Neural progenitor cell (in vitro differentiated cells): ENCODE results near the gene KDELR1. TPM values are rescaled to one million over a fixed set of nuclear protein-coding genes. Genes with fewer than 3 reads are reported as not detected.

Experiments used
- DNase-seq: peaks from one replicate; pipeline ENCODE4 v3.0.0-alpha.2; 2016; ENCODE audit warnings: low spot score
- H2AFZ ChIP-seq: fragments of 200-600 bp; sonication (generic); replicated peaks from 2 replicates; pipeline ENCODE4 v1.6.1; 2016; ENCODE audit warnings: antibody characterized with exemption
- H3F3A ChIP-seq: fragments of 200-600 bp; sonication (generic); 2 replicates; pipeline ENCODE4 v1.6.1; 2016; ENCODE audit warnings: antibody characterized with exemption, low read depth
- H3K27ac ChIP-seq: fragments of 200-600 bp; sonication (generic); 2 replicates; pipeline ENCODE4 v1.5.1; 2016; ENCODE audit warnings: mild to moderate bottlenecking
- H3K27me3 ChIP-seq: fragments of 200-600 bp; sonication (generic); 2 replicates; pipeline ENCODE4 v1.6.1; 2016; ENCODE audit warnings: mild to moderate bottlenecking, moderate library complexity
- H3K36me3 ChIP-seq: fragments of 200-600 bp; sonication (generic); 2 replicates; pipeline ENCODE4 v1.5.1; 2016
- H3K4me1 ChIP-seq: fragments of 200-600 bp; sonication (generic); 2 replicates; pipeline ENCODE4 v1.6.1; 2016; ENCODE audit warnings: mixed run types
- H3K4me2 ChIP-seq: fragments of 200-600 bp; sonication (generic); 2 replicates; pipeline ENCODE4 v1.6.1; 2016
- H3K4me3 ChIP-seq: fragments of 200-600 bp; sonication (generic); 2 replicates; pipeline ENCODE4 v1.5.1; 2016
- H3K79me2 ChIP-seq: fragments of 200-600 bp; sonication (generic); 2 replicates; pipeline ENCODE4 v1.6.1; 2016; ENCODE audit warnings: low read depth
- H3K9ac ChIP-seq: fragments of 200-600 bp; sonication (generic); 2 replicates; pipeline ENCODE4 v1.6.1; 2016
- H3K9me3 ChIP-seq: fragments of 200-600 bp; sonication (generic); 2 replicates; pipeline ENCODE4 v1.5.1; 2016; ENCODE audit warnings: low read depth
- H4K20me1 ChIP-seq: fragments of 200-600 bp; sonication (generic); 2 replicates; pipeline ENCODE4 v1.6.1; 2016; ENCODE audit warnings: low read depth
- H3K27ac Mint-ChIP-seq: 3 replicates; pipeline ENCODE4 v1.8.0; 2021; ENCODE audit warnings: mixed read lengths
- H3K27me3 Mint-ChIP-seq: 2 replicates; pipeline ENCODE4 v1.8.0; 2022; ENCODE audit warnings: low read depth, mild to moderate bottlenecking, inconsistent platforms, moderate library complexity, mixed read lengths; ENCODE audit not compliant: insufficient read depth
- H3K36me3 Mint-ChIP-seq: 3 replicates; pipeline ENCODE4 v1.8.0; 2021; ENCODE audit warnings: mixed read lengths
- H3K4me1 Mint-ChIP-seq: 3 replicates; pipeline ENCODE4 v1.8.0; 2021; ENCODE audit warnings: mixed read lengths
- H3K4me3 Mint-ChIP-seq: 3 replicates; pipeline ENCODE4 v1.8.0; 2021; ENCODE audit warnings: mild to moderate bottlenecking, moderate library complexity, mixed read lengths
- H3K9me3 Mint-ChIP-seq: 3 replicates; pipeline ENCODE4 v1.8.0; 2020; ENCODE audit warnings: mixed read lengths
- CTCF ChIP-seq: fragments of 200-600 bp; sonication (generic); IDR thresholded peaks from 2 replicates; pipeline ENCODE4 v1.5.1; 2017; ENCODE audit warnings: antibody characterized with exemption, mild to moderate bottlenecking
- EZH2 ChIP-seq: fragments of 200-600 bp; sonication (generic); IDR thresholded peaks from 2 replicates; pipeline ENCODE4 v1.6.1; 2017; ENCODE audit warnings: antibody characterized with exemption, mild to moderate bottlenecking, moderate library complexity
- EZH2phosphoT487 ChIP-seq: fragments of 200-600 bp; sonication (generic); IDR thresholded peaks from 2 replicates; pipeline ENCODE4 v1.6.1; 2017; ENCODE audit warnings: antibody characterized with exemption
- total RNA-seq: library from RNA; depleted of rRNA; stranded (reverse); fragments of >200 nt; gene quantifications from 2 replicates; pipeline ENCODE4 v1.2.3, GENCODE V29; 2015; ENCODE audit warnings: low replicate concordance

The KDELR1 gene
- total RNA-seq, 1 donor from 2014 or later, result 106 TPM

GRCh38 chr19:48401287-48401686, 9.9 kb upstream of the KDELR1 start:
- no peak overlapping the region for H3K4me3 ChIP-seq
- H3K36me3 ChIP-seq, result no peaks in the 10 kb centered on the region
- H3K27ac ChIP-seq, result no peak overlapping the region
- peaks cover 26% of the 10 kb centered on the region for H3K27me3 ChIP-seq
- H3K4me1 Mint-ChIP-seq, result peaks cover 42% of the 10 kb centered on the region
- H3K9me3 ChIP-seq, result no peaks in the 10 kb centered on the region
- no peak overlapping the region for H3K4me2 ChIP-seq
- no peak for DNase-seq
- peaks cover 2% of the 10 kb centered on the region for H3K9me3 Mint-ChIP-seq
- peaks cover 2% of the 10 kb centered on the region for H3K36me3 Mint-ChIP-seq
- peaks cover 23% of the 10 kb centered on the region for H3F3A ChIP-seq
- H3K79me2 ChIP-seq, result no peaks in the 10 kb centered on the region
- TF ChIP-seq EZH2phosphoT487 (no peak), CTCF (no peak), EZH2 (no peak)
- H3K4me3 Mint-ChIP-seq, result no peak overlapping the region
- peaks cover 12% of the 10 kb centered on the region for H3K4me1 ChIP-seq
- H3K27me3 Mint-ChIP-seq, result peaks cover 32% of the 10 kb centered on the region
- no peaks in the 10 kb centered on the region for H4K20me1 ChIP-seq
- no peak overlapping the region for H3K27ac Mint-ChIP-seq
- no peak overlapping the region for H3K9ac ChIP-seq
- H2AFZ ChIP-seq, result no peak overlapping the region

- no peaks in the 10 kb centered on the region for H3K36me3 ChIP-seq
- no peak overlapping the region for H2AFZ ChIP-seq
- no peak for TF ChIP-seq CTCF
- no peak for TF ChIP-seq EZH2phosphoT487
- no peak for TF ChIP-seq EZH2
- H3K27ac ChIP-seq, result no peak overlapping the region
- H3K4me2 ChIP-seq, result peak overlapping the region; percentile 28
- H3K79me2 ChIP-seq, result no peaks in the 10 kb centered on the region
- Mint-ChIP-seq H3K4me1 (peaks cover 51% of the 10 kb centered on the region), H3K27ac (peak overlapping the region; percentile 75), H3K36me3 (peaks cover 2% of the 10 kb centered on the region), H3K27me3 (peaks cover 37% of the 10 kb centered on the region), H3K4me3 (peak overlapping the region; percentile 59), H3K9me3 (peaks cover 2% of the 10 kb centered on the region)
- DNase-seq, result peak; percentile 75
- peaks cover 18% of the 10 kb centered on the region for H3K4me1 ChIP-seq
- peaks cover 37% of the 10 kb centered on the region for H3K27me3 ChIP-seq
- H3K9me3 ChIP-seq, result no peaks in the 10 kb centered on the region
- no peaks in the 10 kb centered on the region for H4K20me1 ChIP-seq
- no peak overlapping the region for H3K9ac ChIP-seq
- H3F3A ChIP-seq, result peaks cover 23% of the 10 kb centered on the region
- no peak overlapping the region for H3K4me3 ChIP-seq
Observed at GRCh38 chr19:48400018-48400742, 8.8 kb upstream of the KDELR1 start.

- H3K9me3 ChIP-seq, result no peaks in the 10 kb centered on the region
- H3K4me1 ChIP-seq, result peaks cover 25% of the 10 kb centered on the region
- peak overlapping the region; percentile 87 for H3K4me2 ChIP-seq
- no peaks in the 10 kb centered on the region for H3K36me3 ChIP-seq
- Mint-ChIP-seq H3K27ac (no peak overlapping the region), H3K27me3 (peaks cover 43% of the 10 kb centered on the region), H3K4me1 (peaks cover 53% of the 10 kb centered on the region), H3K36me3 (peaks cover 2% of the 10 kb centered on the region), H3K9me3 (peaks cover 2% of the 10 kb centered on the region), H3K4me3 (peak overlapping the region; percentile 79)
- H3K27ac ChIP-seq, result no peak overlapping the region
- peaks cover 23% of the 10 kb centered on the region for H3F3A ChIP-seq
- H3K4me3 ChIP-seq, result peak overlapping the region; percentile 57
- DNase-seq, result peak; percentile 96
- H3K9ac ChIP-seq, result no peak overlapping the region
- H3K27me3 ChIP-seq, result peaks cover 53% of the 10 kb centered on the region
- peak; percentile 43 for TF ChIP-seq EZH2
- no peak for TF ChIP-seq EZH2phosphoT487
- no peak overlapping the region for H2AFZ ChIP-seq
- no peaks in the 10 kb centered on the region for H3K79me2 ChIP-seq
- H4K20me1 ChIP-seq, result no peaks in the 10 kb centered on the region
Observed at GRCh38 chr19:48398375-48399235, 7.3 kb upstream of the KDELR1 start.
